GM19099 (cell line): ENCODE data around the gene NKD2.

Experiments
- POLR2A ChIP-seq: IDR thresholded peaks from 3 replicates; pipeline ENCODE4 v1.6.1; 2011; ENCODE audit warnings: low read depth; ENCODE audit not compliant: insufficient read length; ENCODE audit errors: extremely low read depth

NKD2 gene

DNA sequence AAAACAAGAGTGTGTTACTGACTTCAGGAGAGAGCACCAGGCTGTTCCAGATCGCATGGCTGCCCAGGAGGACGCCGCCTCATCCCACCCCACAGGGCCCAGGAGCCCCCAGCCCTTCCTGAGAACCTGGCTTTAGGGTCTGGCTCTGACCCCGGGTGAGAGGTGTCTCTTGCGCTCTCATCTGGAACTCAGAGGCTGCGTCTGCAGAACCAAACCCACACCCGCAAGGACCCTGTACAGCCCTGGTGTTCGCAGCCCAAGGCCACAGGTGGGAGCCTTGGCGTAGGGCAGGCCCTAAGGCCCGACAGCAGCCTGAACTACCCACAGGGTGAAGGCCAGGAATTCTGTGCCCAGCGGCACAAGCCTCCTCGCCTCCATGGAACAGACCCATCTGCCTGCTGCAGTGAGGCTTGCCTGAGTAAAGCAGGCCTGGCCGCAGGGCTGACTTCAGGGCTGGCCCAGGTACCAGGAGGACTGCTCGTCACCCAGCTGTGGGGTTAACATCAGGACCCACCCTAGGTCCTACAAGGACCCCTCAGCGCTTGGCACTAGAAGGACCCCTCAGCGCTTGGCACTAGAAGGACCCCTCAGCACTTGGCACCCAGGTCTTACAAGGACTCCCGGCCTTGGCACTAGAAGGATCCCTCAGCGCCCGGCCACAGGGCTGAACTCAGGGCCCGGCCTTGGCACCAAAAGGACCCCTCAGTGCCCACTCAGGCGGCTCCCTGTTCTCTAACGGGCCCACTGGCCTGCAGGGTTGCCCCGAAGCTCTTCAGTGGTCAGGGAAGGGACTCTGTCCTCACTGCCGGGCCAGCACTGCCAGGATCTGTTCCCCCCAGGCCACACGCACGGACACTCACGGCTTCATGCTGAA lies 48.2 kb downstream of the NKD2 start:
- no peak for TF ChIP-seq POLR2A

DNA sequence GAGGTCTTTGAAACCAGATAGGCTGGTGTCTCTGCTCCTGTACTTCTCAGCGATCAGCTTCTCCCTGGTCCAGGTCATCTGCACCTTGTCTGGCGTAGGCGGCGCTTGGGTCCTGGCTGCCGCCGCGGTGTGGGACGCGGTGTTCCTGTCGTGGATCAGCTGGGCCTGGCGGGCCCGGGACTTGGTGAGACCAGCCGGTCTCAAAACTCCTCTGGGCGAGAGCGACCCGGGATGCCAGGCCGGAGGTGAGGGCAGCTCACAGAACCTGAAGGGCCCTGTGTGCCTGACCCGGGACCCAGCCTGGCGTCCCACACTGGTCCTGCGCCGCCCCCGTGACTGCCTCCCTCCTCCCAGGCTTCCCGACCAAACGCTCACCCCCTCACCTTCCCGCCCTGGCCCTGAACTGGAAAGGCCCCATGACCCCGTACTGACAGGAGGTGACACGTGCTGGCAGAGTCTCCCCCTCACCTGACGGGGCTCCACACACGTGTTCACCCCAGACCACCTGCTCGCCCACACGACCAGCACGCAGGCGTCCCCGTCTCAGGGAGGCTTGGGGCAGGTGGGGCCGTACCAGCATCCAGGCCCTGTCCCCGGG lies 49.0 kb downstream of the NKD2 start:
- TF ChIP-seq POLR2A = no peak

DNA sequence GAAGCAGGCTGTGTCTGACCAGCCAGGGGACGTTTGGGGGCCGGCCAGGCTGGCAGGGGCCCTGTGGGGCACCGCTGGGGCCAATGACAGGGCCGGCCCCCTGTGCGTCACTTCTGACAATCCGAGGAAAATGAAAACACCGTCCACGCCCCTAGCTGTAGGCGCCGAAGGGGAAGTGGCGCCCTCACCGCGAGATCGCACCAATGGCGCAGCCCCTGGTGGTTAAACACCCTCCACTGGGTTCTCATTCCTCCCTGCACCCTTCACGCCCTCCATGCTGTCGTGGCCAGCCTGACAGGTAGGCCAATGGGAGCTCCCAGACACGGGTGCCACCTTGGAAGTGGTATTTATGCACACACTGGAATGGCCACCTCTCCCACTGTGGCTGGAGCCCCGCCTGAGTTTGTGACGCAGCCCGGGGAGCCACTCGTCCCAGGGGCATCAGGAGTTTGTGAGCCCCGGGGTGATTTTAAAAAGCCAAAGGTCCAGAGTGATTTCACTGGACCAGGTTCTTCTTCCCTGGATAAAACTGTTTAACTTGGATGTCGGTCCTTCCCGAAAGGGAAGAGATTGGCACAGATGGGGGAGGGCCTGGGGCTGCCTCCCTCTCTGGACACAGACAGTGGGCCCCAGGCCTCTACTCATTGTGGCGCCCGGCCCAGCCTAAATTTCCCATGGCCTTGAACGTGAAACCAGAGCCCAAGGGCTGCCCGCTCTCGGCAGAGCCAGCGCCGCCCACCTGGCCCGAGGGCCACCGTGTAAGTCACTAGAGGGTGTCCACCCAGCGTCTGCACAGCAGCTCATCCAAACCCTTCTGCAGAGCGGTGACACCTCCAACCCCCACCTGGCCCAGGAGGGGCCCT lies 49.7 kb downstream of the NKD2 start:
- no peak for TF ChIP-seq POLR2A

DNA sequence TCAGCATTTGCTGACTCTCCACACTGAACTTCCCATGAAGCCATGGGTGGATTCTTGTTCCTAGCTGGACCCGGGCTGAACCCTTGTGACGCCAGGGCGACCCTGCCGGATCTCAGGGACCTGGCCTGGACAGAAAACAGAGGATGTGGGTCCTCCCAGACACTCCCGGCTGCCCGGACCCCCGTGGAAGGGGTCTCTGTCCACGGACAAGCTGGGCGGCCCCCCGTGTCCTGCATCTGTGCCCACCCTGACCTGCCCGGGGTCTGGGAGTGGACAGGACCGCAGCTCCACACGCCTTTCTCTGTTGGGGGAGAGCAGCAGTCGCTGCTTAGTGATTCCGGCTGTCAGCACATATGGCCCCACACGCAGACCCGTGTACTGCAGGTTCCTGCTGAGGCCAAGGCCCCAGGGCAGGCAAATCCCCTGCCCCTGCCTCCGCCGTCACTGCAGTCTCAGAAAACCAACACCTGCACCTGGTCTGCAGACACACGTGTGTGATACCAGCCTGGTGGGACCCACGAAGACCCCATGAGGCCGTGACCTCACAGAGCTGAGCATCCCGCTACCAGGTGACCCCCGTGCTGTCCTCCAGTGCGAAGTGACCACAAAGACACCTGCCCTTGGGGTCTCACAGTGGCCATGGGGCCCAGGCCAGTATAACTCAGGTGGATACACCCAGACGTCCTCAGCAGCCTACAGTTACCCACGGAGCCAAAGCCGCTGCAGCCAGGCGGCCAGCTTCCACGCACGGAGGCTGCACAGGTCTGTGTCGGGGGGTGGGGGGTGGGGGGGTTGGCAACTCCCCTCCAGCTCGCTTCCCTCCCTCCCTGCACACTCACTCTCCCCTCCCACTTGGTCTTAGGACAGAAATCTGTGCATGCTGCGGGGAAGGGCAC lies 50.6 kb downstream of the NKD2 start:
- TF ChIP-seq POLR2A = no peak

DNA sequence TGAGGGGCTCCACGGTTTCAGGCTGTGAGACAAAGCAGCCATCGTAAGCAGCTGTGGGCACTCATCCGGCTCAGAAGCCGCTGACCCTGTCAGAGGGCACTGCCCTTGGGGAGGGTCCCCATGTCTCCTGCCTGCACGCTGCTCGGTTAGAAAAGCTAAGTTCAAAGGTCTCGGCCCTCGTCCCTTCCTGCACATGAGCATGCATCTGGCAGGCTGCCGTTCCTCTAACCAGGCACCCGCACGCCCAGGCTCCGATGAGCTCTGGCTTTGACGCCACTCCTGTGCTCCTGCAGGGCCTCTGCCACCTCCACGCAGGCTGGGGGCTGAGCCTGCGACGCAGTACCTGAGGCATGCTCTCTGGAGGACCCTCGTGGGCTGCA lies 51.3 kb downstream of the NKD2 start:
- no peak for TF ChIP-seq POLR2A

DNA sequence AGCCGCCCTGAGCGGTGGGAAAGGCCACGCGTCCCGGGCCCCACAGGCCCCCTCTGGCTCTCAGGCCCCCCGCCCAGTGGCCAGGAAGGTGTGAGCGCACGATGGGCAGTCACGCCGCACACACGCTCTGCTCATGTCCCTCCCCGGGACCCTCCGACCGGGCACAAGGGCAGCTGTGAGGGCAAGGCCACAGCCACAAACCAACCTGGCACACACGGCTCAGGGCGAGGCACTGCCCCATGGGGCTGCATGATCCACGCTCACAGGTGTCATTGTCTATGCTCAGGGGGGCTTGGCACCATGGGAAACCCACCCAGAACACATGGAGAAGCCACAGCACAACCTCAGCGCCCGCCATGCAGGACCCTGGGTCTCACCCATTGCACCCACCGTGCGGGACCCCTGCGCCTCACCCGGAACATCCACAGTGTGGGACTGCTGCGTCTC lies 52.0 kb downstream of the NKD2 start:
- TF ChIP-seq POLR2A = no peak

DNA sequence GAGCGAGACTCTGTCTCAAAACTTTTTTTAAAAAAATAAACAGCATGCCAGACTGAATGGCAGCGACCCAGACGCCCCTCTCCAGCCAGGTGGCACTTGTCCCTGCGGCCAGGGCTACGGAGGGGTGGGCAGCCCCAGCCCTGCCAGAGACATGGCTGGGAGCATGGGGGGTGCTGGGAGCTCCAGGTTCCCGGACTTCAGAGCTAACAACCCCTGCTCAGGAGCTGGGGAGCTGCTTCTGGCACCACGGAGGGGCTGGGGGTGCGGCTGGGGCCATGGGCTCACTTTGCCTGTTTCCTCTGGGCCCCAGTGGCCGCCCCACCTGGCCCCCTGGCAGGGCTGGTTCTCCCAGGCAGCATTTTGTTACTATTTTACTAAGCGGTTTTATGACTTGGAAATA lies 53.3 kb downstream of the NKD2 start:
- no peak for TF ChIP-seq POLR2A

DNA sequence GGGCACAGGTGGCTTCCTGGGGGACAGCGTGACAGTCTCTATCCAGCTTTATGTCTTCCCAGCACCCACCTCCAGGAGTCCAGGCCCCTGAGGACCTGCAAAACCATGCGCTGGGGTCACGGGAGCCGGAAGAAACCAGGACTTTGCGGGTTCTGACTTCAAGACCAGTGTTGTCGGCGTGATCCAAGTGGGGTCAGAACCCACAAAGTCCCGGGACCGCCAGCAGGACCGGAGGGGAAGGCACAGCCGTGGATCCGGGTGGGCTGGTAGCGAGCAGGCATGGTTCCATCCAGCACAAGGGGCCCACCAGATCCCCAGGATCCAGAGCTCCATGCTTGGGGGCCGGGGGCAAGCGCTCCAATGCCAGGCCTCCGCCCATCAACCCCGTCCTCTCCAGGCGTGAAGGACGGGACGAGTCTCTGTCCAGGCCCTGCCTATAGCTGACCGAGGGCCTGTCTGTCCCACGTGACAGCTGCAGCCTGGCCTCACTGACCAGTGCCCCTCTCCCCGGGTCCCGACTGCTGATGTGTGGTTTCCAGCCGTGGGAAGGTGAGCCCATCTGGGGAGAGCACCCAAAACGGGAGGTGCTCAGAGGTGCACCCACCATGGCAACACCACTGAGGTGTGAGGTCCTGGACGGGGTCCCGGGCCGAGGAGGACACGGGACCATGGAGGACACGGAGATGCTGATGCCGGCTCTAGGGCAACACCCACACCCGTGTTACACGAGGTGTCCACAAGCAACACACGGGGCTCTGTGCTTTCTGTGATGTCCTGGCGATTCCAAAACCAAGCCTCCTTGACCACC lies 54.4 kb downstream of the NKD2 start:
- no peak for TF ChIP-seq POLR2A

DNA sequence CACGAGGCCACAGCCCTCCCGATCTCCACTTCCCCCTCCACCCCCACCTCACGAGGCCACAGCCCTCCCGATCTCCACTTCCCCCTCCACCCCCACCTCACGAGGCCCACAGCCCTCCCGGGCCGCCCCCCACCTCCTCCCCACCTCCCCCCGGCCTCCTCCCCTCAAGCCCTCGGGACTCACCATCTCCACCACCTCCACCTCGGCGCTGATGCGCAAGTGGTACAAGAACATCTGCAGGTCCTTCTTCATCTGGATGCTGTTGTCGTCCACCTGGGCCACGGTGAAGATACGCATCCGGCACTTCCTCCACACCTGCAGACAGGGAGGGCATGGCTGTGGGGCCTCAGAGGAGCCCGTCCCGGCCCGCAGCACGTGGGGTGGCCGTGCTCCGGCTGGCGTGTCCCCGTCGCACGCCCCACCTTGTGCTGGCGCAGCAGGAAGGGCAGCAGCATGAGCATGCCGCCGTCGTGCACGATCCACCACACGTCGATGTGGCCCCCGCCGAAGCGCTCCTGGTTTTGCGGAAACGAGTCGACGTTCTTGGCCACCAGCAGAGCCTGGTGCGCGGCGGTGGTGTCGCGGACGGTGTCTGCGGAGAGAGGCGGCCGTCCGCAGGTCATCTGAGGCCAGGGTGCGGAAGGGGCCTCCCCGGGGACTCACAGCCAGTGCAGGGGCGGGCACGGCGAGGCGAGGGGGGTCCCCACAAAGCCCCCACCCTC lies 55.2 kb downstream of the NKD2 start:
- TF ChIP-seq POLR2A = no peak

DNA sequence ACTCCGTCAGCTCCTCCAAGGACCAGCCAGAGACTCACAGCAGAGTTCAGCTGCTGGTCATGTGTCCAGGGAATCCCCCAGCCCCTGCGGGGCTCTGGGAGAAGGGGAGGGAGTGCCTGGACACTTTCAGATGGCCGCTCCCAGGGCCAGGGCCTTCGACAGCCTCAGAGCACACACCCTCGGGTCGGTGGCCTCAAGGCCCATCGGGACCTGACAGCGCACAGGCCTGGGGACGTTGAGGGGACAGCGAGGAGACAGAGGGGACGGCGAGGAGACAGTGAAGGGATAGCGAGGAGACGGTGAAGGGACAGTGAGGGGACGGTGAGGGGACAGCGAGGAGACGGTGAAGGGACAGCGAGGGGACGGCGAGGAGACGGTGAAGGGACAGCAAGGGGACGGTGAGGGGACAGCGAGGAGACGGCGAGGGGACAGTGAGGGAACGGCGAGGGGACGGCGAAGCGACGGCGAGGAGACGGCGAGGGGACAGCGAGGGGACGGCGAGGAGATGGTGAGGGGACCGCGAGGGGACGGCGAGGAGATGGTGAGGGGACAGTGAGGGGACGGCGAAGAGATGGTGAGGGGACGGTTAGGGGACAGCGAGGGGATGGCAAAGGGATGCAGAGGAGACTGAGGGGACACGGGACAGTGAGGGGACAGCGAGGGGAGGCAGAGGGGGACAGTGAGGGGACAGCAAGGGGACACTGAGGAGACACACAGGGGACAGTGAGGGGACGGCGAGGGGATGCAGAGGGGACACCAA lies 56.0 kb downstream of the NKD2 start:
- no peak for TF ChIP-seq POLR2A

DNA sequence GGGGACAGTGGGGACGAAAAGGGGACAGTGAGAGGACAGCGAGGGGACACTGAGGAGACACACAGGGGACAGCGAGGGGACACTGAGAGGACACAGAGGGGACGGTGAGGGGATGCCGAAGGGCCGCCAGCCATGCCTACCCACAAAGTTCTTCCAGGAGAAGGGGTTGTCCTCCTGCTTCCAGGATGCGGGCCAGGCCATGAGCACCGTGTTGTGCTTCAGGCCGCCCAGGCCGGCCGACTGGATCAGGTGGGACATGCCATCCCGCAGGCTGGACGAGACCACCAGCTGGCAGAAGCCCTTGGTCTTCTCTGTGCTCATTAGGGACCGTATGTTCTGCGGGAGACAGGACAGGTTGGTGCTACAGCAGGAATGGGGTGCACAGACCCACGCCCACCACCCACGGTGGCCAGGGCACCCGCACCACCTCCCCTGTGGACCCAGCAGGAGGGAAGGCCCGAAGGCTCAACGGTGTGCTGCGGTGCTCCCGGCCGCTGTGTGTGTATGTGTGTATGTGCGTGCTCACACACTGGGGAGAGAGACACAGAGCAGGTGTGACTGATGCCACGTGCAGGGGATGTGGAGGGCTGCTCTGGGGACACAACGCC lies 56.6 kb downstream of the NKD2 start:
- TF ChIP-seq POLR2A = no peak
